Tibial nerve (tissue), 3 donors: ENCODE data around the gene F2RL1.
"Not testable (repeated sequence)": the region's sequence is repeated elsewhere in the genome, so short reads cannot be mapped to it uniquely, and the experiment has no call there.

Experiments used
- POLR2A ChIP-seq, 2 donors: fragments of 450-650 bp; IDR thresholded peaks; one replicate each; pipeline ENCODE4 v1.6.1; 2017; ENCODE audit warnings: antibody characterized with exemption in 2 of 2, mild to moderate bottlenecking in 2 of 2, moderate library complexity in 2 of 2
- TF ChIP-seq, protein P1 (sequence below), 5 experiments: fragments of 200-600 bp in 3 of 5; fragments of 450-650 bp in 2 of 5; sonication (generic) in 3 of 5; IDR thresholded peaks; one replicate each; pipeline ENCODE4 v1.5.1; 2016 to 2019; ENCODE audit warnings: antibody characterized with exemption in 5 of 5, mild to moderate bottlenecking in 3 of 5, moderate library complexity in 2 of 5

DNA sequence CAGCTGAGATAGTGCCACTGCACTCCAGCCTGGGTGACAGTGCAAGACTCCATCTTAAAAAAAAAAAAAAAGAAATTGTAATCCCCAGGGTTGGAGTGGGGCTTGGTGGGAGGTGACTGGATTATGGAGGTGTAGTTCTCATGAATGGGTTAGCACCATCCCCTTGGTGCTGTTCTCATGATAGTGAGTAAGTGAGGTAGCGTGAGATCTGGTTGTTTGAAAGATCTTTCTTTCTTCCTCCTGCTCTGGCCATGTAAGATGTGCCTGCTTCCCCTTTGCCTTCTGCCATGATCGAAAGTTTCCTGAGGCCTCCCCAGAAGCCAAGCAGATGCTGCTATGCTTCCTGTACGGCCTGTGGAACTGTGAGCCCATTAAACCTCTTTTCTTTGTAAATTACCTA is 34.9 kb downstream of the F2RL1 start:
- TF ChIP-seq POLR2A (IDR thresholded peaks at IDR 0.05) = not testable (repeated sequence)
- TF ChIP-seq, protein P1, sequence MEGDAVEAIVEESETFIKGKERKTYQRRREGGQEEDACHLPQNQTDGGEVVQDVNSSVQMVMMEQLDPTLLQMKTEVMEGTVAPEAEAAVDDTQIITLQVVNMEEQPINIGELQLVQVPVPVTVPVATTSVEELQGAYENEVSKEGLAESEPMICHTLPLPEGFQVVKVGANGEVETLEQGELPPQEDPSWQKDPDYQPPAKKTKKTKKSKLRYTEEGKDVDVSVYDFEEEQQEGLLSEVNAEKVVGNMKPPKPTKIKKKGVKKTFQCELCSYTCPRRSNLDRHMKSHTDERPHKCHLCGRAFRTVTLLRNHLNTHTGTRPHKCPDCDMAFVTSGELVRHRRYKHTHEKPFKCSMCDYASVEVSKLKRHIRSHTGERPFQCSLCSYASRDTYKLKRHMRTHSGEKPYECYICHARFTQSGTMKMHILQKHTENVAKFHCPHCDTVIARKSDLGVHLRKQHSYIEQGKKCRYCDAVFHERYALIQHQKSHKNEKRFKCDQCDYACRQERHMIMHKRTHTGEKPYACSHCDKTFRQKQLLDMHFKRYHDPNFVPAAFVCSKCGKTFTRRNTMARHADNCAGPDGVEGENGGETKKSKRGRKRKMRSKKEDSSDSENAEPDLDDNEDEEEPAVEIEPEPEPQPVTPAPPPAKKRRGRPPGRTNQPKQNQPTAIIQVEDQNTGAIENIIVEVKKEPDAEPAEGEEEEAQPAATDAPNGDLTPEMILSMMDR (IDR thresholded peaks at IDR 0.05) = not testable (repeated sequence)
